Fibroblast of lung (primary cell): ENCODE data around the gene FKBP14. TPM values are rescaled to one million over a fixed set of nuclear protein-coding genes. Genes with fewer than 3 reads are reported as not detected.

Experiments used
- DNase-seq, 2 donors: peaks; one replicate each; pipeline versions ENCODE4 v3.0.0 to v3.0.0-alpha.2; 2010; ENCODE audit warnings: low read depth in 2 of 2
- H2AFZ ChIP-seq: 2 replicates; pipeline ENCODE4 v1.5.1; 2012; ENCODE audit warnings: low read length, control low read depth, inconsistent platforms
- H3K27ac ChIP-seq: 2 replicates; pipeline ENCODE4 v1.5.1; 2011; ENCODE audit warnings: low read length, control low read depth; ENCODE audit not compliant: insufficient read depth
- H3K27me3 ChIP-seq: 2 replicates; pipeline ENCODE4 v1.5.1; 2011; ENCODE audit warnings: mild to moderate bottlenecking, low read length; ENCODE audit not compliant: control insufficient read depth, insufficient read depth
- H3K36me3 ChIP-seq: 2 replicates; pipeline ENCODE4 v1.5.1; 2011; ENCODE audit warnings: low read length; ENCODE audit not compliant: control insufficient read depth, insufficient read depth
- H3K4me1 ChIP-seq: 2 replicates; pipeline ENCODE4 v1.5.1; 2011; ENCODE audit warnings: low read length; ENCODE audit not compliant: control insufficient read depth, insufficient read depth; ENCODE audit errors: extremely low read depth
- H3K4me2 ChIP-seq: 2 replicates; pipeline ENCODE4 v1.5.1; 2011; ENCODE audit warnings: low read length, control low read depth; ENCODE audit not compliant: insufficient read depth; ENCODE audit errors: extremely low read depth
- H3K4me3 ChIP-seq, 4 experiments: fragments of 200-600 bp in 1 of 4; sonication (generic) in 1 of 4; replicated peaks in 1 of 4; 2 replicates each; pipeline ENCODE4 v1.5.1; 2011 to 2016; ENCODE audit warnings: low read length in 4 of 4, low read depth in 3 of 4, mild to moderate bottlenecking in 3 of 4, control low read depth in 2 of 4, inconsistent platforms in 1 of 4, mixed read lengths in 1 of 4; ENCODE audit not compliant: insufficient read depth in 1 of 4; ENCODE audit errors: control extremely low read depth in 1 of 4
- H3K79me2 ChIP-seq: 2 replicates; pipeline ENCODE4 v1.5.1; 2012; ENCODE audit warnings: mild to moderate bottlenecking, low read length, inconsistent platforms; ENCODE audit not compliant: control insufficient read depth, insufficient read depth
- H3K9ac ChIP-seq: 2 replicates; pipeline ENCODE4 v1.5.1; 2011; ENCODE audit warnings: mild to moderate bottlenecking, low read length, control low read depth; ENCODE audit not compliant: insufficient read depth
- H3K9me3 ChIP-seq: 2 replicates; pipeline ENCODE4 v1.5.1; 2012; ENCODE audit warnings: low read depth, low read length; ENCODE audit not compliant: control insufficient read depth, insufficient read depth
- H4K20me1 ChIP-seq: 2 replicates; pipeline ENCODE4 v1.5.1; 2011; ENCODE audit warnings: low read length; ENCODE audit not compliant: control insufficient read depth, insufficient read depth; ENCODE audit errors: extremely low read depth
- CTCF ChIP-seq, 2 donors: IDR thresholded peaks in 1 of 2; conservative IDR thresholded peaks in 1 of 2; 1 replicate in 1 of 2; 2 replicates in 1 of 2; pipeline ENCODE4 v1.5.1; 2011 to 2012; ENCODE audit warnings: low read length in 2 of 2, control low read depth in 1 of 2, inconsistent platforms in 1 of 2, low read depth in 1 of 2, mild to moderate bottlenecking in 1 of 2
- EZH2 ChIP-seq: IDR thresholded peaks from 2 replicates; pipeline ENCODE4 v1.5.1; 2012; ENCODE audit warnings: low read length, control low read depth, mild to moderate bottlenecking; ENCODE audit errors: missing control alignments
- polyA plus RNA-seq, 2 donors: library from polyadenylated mRNA; depleted of rRNA in 1 of 2; stranded (reverse) in 1 of 2; unstranded in 1 of 2; fragments of >200 nt; gene quantifications; 2 replicates each; pipeline ENCODE4 v1.2.1, GENCODE V29; 2011 to 2012; ENCODE audit warnings: missing spikeins in 1 of 2
- total RNA-seq: library from RNA; depleted of rRNA; stranded (reverse); fragments of >200 nt; gene quantifications from 2 replicates; pipeline ENCODE4 v1.2.1, GENCODE V29; 2014

The FKBP14 gene
- total and polyA plus RNA-seq, 2 donors (not counting 1 experiment from before 2014, with no cell fraction given), result 21.8 to 52.0 TPM

DNA sequence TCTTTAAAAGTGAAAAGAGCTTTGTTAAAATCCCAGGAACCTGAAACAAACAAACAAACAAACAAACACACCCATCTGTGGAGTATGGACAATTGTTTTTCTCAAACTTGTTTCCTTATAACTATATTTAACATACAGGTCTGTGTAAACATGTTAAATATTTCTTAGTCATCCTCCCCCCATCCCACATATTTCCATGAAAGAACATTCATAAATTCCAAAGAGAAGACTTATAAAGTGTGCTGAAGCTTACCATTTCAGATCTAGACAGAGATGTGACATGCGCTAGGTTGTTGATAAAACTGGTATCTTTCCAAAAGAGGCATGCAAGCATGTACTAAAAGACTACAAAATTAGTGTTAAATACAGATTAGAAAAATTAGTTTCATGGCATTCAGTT is 6.5 kb downstream of the FKBP14 start:
- H3K9me3 ChIP-seq, result no peaks in the 10 kb centered on the region
- no peaks in the 10 kb centered on the region for H3K36me3 ChIP-seq
- no peak overlapping the region for H3K4me2 ChIP-seq
- no peak overlapping the region for H3K9ac ChIP-seq
- peaks cover 2% of the 10 kb centered on the region for H3K79me2 ChIP-seq
- H4K20me1 ChIP-seq, result no peaks in the 10 kb centered on the region
- no peaks in the 10 kb centered on the region for H3K27me3 ChIP-seq
- peak in 1 of 2 donors; percentile 10 for DNase-seq
- no peak overlapping the region for H2AFZ ChIP-seq
- H3K27ac ChIP-seq, result no peak overlapping the region
- no peak for TF ChIP-seq CTCF (conservative IDR thresholded peaks at IDR 0.05 in 1 of 2, IDR thresholded peaks at IDR 0.05 in 1 of 2; ENCODE audit: low read depth in 1 of 2, low read length in 2 of 2)
- no peak for TF ChIP-seq EZH2
- H3K4me1 ChIP-seq, result no peaks in the 10 kb centered on the region
- H3K4me3 ChIP-seq, result no peak overlapping the region

DNA sequence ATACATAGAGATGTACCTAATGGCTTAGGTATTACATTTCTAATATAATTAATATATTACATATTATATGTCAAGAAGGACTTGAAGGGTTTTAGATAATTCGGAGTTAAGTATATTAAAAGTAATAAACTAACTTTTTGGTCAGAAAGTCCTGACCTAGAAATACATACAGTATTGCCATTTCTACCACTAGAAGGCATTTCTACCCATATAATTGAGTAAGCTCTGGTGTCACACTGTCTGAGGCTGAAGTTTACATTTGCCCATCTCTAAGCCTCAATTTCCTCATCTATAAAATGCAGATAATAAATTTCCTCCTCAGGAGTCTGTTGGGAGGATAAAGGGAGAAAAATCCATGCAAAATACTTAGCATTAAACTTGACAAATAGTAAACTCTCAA is 7.1 kb downstream of the FKBP14 start:
- Histone ChIP-seq H3K79me2 (no peaks in the 10 kb centered on the region), H2AFZ (no peak overlapping the region), H3K27me3 (no peaks in the 10 kb centered on the region), H3K9me3 (no peaks in the 10 kb centered on the region), H3K4me1 (no peaks in the 10 kb centered on the region), H3K36me3 (no peaks in the 10 kb centered on the region), H3K4me3 (no peak overlapping the region), H3K27ac (no peak overlapping the region), H3K4me2 (no peak overlapping the region), H3K9ac (no peak overlapping the region), H4K20me1 (no peaks in the 10 kb centered on the region)
- no peak for DNase-seq
- TF ChIP-seq CTCF (conservative IDR thresholded peaks at IDR 0.05 in 1 of 2, IDR thresholded peaks at IDR 0.05 in 1 of 2; ENCODE audit: low read depth in 1 of 2, low read length in 2 of 2), result peak in 1 of 2 donors; percentile 14
- TF ChIP-seq EZH2, result no peak

GRCh38 chr7:30018451-30018850 is 8.1 kb downstream of the FKBP14 start:
- Histone ChIP-seq H3K27ac (no peak overlapping the region), H3K27me3 (no peaks in the 10 kb centered on the region), H3K9me3 (no peaks in the 10 kb centered on the region), H4K20me1 (no peaks in the 10 kb centered on the region), H3K4me1 (no peaks in the 10 kb centered on the region), H3K79me2 (no peaks in the 10 kb centered on the region), H2AFZ (no peak overlapping the region), H3K9ac (no peak overlapping the region), H3K4me2 (no peak overlapping the region), H3K4me3 (no peak overlapping the region), H3K36me3 (no peaks in the 10 kb centered on the region)
- no peak for DNase-seq
- no peak for TF ChIP-seq CTCF (conservative IDR thresholded peaks at IDR 0.05 in 1 of 2, IDR thresholded peaks at IDR 0.05 in 1 of 2; ENCODE audit: low read depth in 1 of 2, low read length in 2 of 2)
- no peak for TF ChIP-seq EZH2
